ENCODE results near the gene ACADM. TPM values are rescaled to one million over a fixed set of nuclear protein-coding genes. Genes with fewer than 3 reads are reported as not detected.

The ACADM gene
- total RNA-seq, 2 experiments from 2014 or later = 34.9 to 37.5 TPM

DNA sequence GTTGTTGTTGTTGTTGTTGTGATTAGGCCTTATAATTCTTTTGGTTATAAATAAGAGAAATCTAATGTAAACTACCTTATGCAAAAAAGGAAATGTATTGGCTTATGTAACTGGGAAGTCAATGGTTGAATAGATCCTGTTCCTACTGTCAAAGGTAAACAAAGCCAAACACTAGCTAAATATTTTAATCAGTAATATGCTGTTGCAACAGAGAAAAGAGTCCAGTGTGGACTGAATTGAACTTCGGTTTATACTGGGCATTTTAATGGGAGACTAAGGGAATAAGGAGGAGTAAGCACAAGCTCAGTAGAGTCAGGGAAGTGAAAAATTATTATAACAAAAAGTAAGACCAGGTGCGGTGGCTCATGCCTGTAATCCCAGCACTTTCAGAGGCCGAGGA is 87.6 kb downstream of the ACADM start:
- Mint-ChIP-seq H3K27me3 (no peaks in the 10 kb centered on the region), H3K4me1 (no peaks in the 10 kb centered on the region), H3K36me3 (no peaks in the 10 kb centered on the region), H3K4me3 (no peak overlapping the region), H3K9me3 (no peaks in the 10 kb centered on the region), H3K27ac (no peak overlapping the region)
- POLR2A ChIA-PET = no interaction called here
- no peak for ATAC-seq (ENCODE audit: low read depth)
- no peak for DNase-seq

Other genes starting within 250 kb of the ACADM start
- gene SLC44A5, start 113.6 kb upstream of the ACADM start, total RNA-seq = under 1 TPM; 0.79 to 0.89 TPM
- gene RABGGTB, start 61.5 kb downstream of the ACADM start, total RNA-seq = 10 to 100 TPM; 86.0 to 93.9 TPM
- gene MSH4, start 72.2 kb downstream of the ACADM start, total RNA-seq = under 1 TPM; 0.40 to 0.67 TPM
- gene ASB17, start 207.7 kb downstream of the ACADM start, total RNA-seq = not detected